NK-92 (cell line): ENCODE results near the gene IQGAP2.
"Not testable (repeated sequence)": the region's sequence is repeated elsewhere in the genome, so short reads cannot be mapped to it uniquely, and the experiment has no call there.

ENCODE experiments used
- DNase-seq: peaks from one replicate; lab custom pipeline; 2025; ENCODE audit not compliant: unreplicated experiment; lab: John Stamatoyannopoulos, UW

IQGAP2 gene

GRCh38 chr5:76402886-76403765 is at the start of gene IQGAP2:
IQGAP2 (plus strand) TSS chr5:76403285; CDS start chr5:76403546, 261 bp downstream.
- DNase-seq: peak; percentile 27

- DNase-seq: no peak
Observed at GRCh38 chr5:76356887-76357286, 46.2 kb upstream of the IQGAP2 start.

GRCh38 chr5:76363352-76364225 is 39.5 kb upstream of the IQGAP2 start:
- DNase-seq: no peak

- DNase-seq: no peak
Observed at GRCh38 chr5:76364226-76364589, 38.9 kb upstream of the IQGAP2 start.

GRCh38 chr5:76365561-76365960 is 37.5 kb upstream of the IQGAP2 start:
- no peak for DNase-seq

- no peak for DNase-seq
Observed at GRCh38 chr5:76366596-76366995, 36.5 kb upstream of the IQGAP2 start.

- no peak for DNase-seq
Observed at GRCh38 chr5:76367623-76368371, 35.3 kb upstream of the IQGAP2 start.

- DNase-seq: no peak
Observed at GRCh38 chr5:76368941-76369340, 34.1 kb upstream of the IQGAP2 start.

- DNase-seq: not testable (repeated sequence)
Observed at GRCh38 chr5:76369668-76370067, 33.4 kb upstream of the IQGAP2 start.

GRCh38 chr5:76371960-76372322 is 31.1 kb upstream of the IQGAP2 start:
- DNase-seq: no peak

- DNase-seq: no peak
Observed at GRCh38 chr5:76372323-76373054, 30.6 kb upstream of the IQGAP2 start.

- no peak for DNase-seq
Observed at GRCh38 chr5:76376148-76376865, 26.8 kb upstream of the IQGAP2 start.

GRCh38 chr5:76376866-76377230 is 26.2 kb upstream of the IQGAP2 start:
- DNase-seq: no peak

- DNase-seq: no peak
Observed at GRCh38 chr5:76378355-76378754, 24.7 kb upstream of the IQGAP2 start.

GRCh38 chr5:76379316-76379715 is 23.8 kb upstream of the IQGAP2 start:
- no peak for DNase-seq

- DNase-seq: no peak
Observed at GRCh38 chr5:76379855-76380254, 23.2 kb upstream of the IQGAP2 start.

- DNase-seq: no peak
Observed at GRCh38 chr5:76380346-76381066, 22.6 kb upstream of the IQGAP2 start.

GRCh38 chr5:76383126-76383832 is 19.8 kb upstream of the IQGAP2 start:
- no peak for DNase-seq

- no peak for DNase-seq
Observed at GRCh38 chr5:76384189-76384588, 18.9 kb upstream of the IQGAP2 start.
